Activated naive CD4-positive, alpha-beta T cell treated with anti-CD3 and anti-CD28 coated beads, Interleukin-2, amount 50 U/mL, for 72 hours (primary cell): Measurements from ENCODE around the gene IGSF23. TPM values are rescaled to one million over a fixed set of nuclear protein-coding genes. Genes with fewer than 3 reads are reported as not detected.
"Not testable (repeated sequence)": the region's sequence is repeated elsewhere in the genome, so short reads cannot be mapped to it uniquely, and the experiment has no call there.

Source experiments
- ATAC-seq, 2 donors: fragments of 150-1000 bp; cut with Tn5 transposase; 2 replicates each; pipeline ENCODE4 v1.10.0; 2021; ENCODE audit warnings: mild to moderate bottlenecking in 2 of 2, moderate library complexity in 2 of 2
- DNase-seq, 2 donors: peaks; one replicate each; pipeline ENCODE4 v3.0.0; 2021 to 2022; ENCODE audit warnings: low spot score in 2 of 2
- H3K27ac Mint-ChIP-seq, 2 donors: one replicate each; pipeline ENCODE4 v1.8.0; 2022; ENCODE audit warnings: mild to moderate bottlenecking in 2 of 2, mixed read lengths in 2 of 2
- H3K36me3 Mint-ChIP-seq, 2 donors: one replicate each; pipeline ENCODE4 v1.8.0; 2022; ENCODE audit warnings: mixed read lengths in 2 of 2
- H3K9me3 Mint-ChIP-seq, 2 donors: one replicate each; pipeline ENCODE4 v1.8.0; 2022; ENCODE audit warnings: mixed read lengths in 2 of 2
- total RNA-seq, 2 donors: library from RNA; stranded (reverse); gene quantifications; one replicate each; pipeline ENCODE4 v1.2.3, GENCODE V29; 2022

IGSF23 gene
- total RNA-seq, 2 donors from 2014 or later, result not detected

DNA sequence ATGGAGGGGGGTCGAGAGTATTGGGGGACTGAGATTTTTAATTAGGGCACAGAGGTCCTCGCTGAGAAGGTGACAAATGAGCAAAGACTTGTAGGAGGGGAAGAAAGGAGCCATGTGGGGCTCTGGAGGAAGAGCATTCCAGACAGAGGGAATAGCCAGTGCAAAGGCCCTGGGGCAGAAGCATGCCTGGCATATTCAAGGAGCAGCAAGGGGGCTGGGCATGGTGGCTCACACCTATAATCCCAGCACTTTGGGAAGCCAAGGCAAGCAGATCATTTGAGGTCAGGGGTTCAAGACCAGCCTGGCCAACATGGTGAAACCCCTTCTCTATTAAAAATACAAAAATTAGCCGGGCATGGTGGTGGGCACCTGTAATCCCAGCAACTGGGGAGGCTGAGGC is 71.0 kb downstream of the IGSF23 start:
- H3K36me3 Mint-ChIP-seq, DNase-seq, H3K9me3 Mint-ChIP-seq, H3K27ac Mint-ChIP-seq, ATAC-seq: not testable (repeated sequence)

DNA sequence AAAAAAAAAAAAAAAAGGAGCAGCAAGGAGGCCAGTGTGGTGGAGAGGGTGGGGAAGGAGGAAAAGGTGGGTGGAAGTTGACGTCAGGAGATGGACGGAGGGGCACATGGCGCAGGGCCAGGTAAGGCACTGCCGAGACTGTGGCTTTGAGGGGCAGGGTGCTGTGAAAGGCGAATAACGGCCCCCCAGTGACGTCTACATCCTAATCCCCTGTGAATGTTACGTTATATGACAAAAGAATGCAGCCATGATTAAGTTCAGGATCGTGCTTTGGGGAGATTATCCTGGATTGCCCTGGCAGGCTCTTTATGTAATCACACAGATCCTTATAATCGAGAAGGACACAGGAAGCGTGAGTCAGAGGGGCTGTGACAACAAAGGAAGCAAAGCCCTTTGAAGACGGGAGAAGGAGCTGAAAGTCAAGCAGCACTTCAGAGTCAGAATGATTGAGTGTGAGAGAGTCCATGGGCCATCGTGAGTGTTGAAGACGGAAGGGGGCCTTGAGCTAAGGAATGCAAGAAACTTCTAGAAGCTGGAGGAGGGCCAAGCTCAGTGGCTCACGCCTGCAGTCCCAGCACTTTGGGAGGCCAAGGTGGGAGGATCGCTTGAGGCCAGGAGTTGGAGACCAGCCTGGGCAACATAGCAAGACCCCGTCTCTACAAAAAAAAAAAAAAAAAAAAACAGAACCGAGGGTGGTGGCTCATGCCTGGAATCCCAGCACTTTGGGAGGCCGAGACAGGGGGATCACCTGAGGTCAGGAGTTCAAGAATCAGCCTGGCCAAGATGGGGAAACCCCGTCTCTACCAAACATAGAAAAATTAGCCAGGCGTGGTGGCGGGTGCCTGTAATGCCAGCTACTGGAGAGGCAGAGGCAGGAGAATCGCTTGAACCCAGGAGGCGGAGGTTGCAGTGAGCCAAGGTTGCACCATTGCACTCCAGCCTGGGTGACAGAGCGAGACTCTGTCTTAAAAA is 71.8 kb downstream of the IGSF23 start:
- no peaks in the 10 kb centered on the region for H3K36me3 Mint-ChIP-seq
- DNase-seq (no peak), ATAC-seq (peak; percentile 57 to 73)
- H3K27ac Mint-ChIP-seq, result peak overlapping the region in 1 of 2 donors; percentile 11
- no peaks in the 10 kb centered on the region for H3K9me3 Mint-ChIP-seq

DNA sequence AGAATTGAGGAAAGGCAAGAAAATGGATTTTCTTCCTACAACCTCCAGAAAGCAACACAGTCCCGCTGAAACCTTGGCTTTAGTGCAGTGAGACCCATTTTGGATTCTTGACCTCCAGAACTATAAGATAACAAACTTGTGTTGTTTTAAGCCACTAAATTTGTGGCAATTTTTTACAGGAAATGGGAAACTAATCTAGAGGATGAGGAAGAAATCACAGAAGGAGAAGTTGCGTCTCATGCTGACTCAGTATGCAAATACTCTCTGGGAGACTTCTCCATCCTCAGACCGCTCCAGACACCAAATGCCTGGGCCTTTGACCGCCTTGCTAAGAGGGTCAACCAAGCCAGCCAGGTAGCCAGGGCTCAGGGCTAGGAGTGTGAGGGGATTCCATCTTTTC is 72.5 kb downstream of the IGSF23 start:
- H3K9me3 Mint-ChIP-seq, result no peaks in the 10 kb centered on the region
- H3K36me3 Mint-ChIP-seq, result no peaks in the 10 kb centered on the region
- no peak for ATAC-seq
- DNase-seq, result no peak
- H3K27ac Mint-ChIP-seq, result no peak overlapping the region

Other genes with a start within 250 kb of the IGSF23 start
- gene ZNF285, start 212.0 kb upstream of the IGSF23 start, total RNA-seq, result 1 to 10 TPM; 2.0 to 2.4 TPM
- gene ZNF229, start 165.1 kb upstream of the IGSF23 start, total RNA-seq, result 1 to 10 TPM in 1 of 2 donors, under 1 TPM in 1; 0.09 to 1.2 TPM
- 1 to 10 TPM; 8.2 to 9.6 TPM for gene ZNF180, start 113.0 kb upstream of the IGSF23 start, total RNA-seq
- not detected for gene CEACAM20, start 83.9 kb upstream of the IGSF23 start, total RNA-seq
- gene PVR, start 30.3 kb downstream of the IGSF23 start, total RNA-seq, result 10 to 100 TPM; 18.2 to 23.4 TPM
- gene CEACAM19, start 57.9 kb downstream of the IGSF23 start, total RNA-seq, result 1 to 10 TPM; 2.2 to 2.5 TPM
- gene CEACAM16, start 85.6 kb downstream of the IGSF23 start, total RNA-seq, result not detected
- 100 to 1,000 TPM in 1 of 2 donors, 10 to 100 TPM in 1; 83.8 to 124 TPM for gene BCL3, start 135.1 kb downstream of the IGSF23 start, total RNA-seq
- not detected for gene CBLC, start 164.3 kb downstream of the IGSF23 start, total RNA-seq
- under 1 TPM in 1 of 2 donors, not detected in 1; 0.31 TPM for gene BCAM, start 195.5 kb downstream of the IGSF23 start, total RNA-seq
- gene NECTIN2, start 232.7 kb downstream of the IGSF23 start, total RNA-seq, result under 1 TPM; 0.89 to 0.98 TPM